HEK293 (cell line): ENCODE results near the gene TWF2.

Experiments
- CTCF ChIA-PET: fragments of 350-600 bp; formaldehyde crosslinking; extraction: SDS; loops from one replicate; lab custom pipeline; 2021; ENCODE audit warnings: antibody characterized with exemption; lab: Yijun Ruan, JAX
- POLR2A ChIA-PET: fragments of 300-600 bp; formaldehyde crosslinking; extraction: SDS; loops from one replicate; lab custom pipeline; 2020; ENCODE audit warnings: antibody characterized with exemption, inconsistent platforms; lab: Yijun Ruan, JAX
- H3K27ac ChIP-seq: fragments of 200-500 bp; sonication (Bioruptor generic); 2 replicates; pipeline ENCODE4 v1.5.1; 2014; ENCODE audit warnings: low read depth, low read length, control low read depth, inconsistent platforms; ENCODE audit errors: extremely low read depth
- H3K36me3 ChIP-seq, 2 experiments: fragments of 200-500 bp in 1 of 2; sonication (Bioruptor generic) in 1 of 2; 1 replicate in 1 of 2; 2 replicates in 1 of 2; pipeline ENCODE4 v1.5.1; 2014 to 2017; ENCODE audit warnings: inconsistent platforms in 2 of 2, low read length in 2 of 2; ENCODE audit not compliant: control insufficient read depth in 2 of 2, insufficient read depth in 1 of 2
- H3K4me1 ChIP-seq: fragments of 200-500 bp; sonication (Bioruptor generic); 2 replicates; pipeline ENCODE4 v1.5.1; 2014; ENCODE audit warnings: mild to moderate bottlenecking, low read length, inconsistent platforms; ENCODE audit not compliant: control insufficient read depth, insufficient read depth
- H3K4me3 ChIP-seq: 2 replicates; pipeline ENCODE4 v1.5.1; 2011; ENCODE audit warnings: low read depth, mild to moderate bottlenecking, control low read depth, low read length, moderate library complexity
- H3K9me3 ChIP-seq: fragments of 200-500 bp; sonication (Bioruptor generic); 2 replicates; pipeline ENCODE4 v1.5.1; 2014; ENCODE audit warnings: low read depth, low read length, inconsistent platforms; ENCODE audit not compliant: control insufficient read depth, insufficient read depth
- BCL11A ChIP-seq: fragments of 450-650 bp; formaldehyde crosslinking; IDR thresholded peaks from 2 replicates; pipeline ENCODE4 v1.5.1; 2016; ENCODE audit warnings: low read depth, missing biosample characterization, missing genetic modification characterization
- BCL6B ChIP-seq: fragments of 450-650 bp; formaldehyde crosslinking; IDR thresholded peaks from 2 replicates; pipeline ENCODE4 v1.5.1; 2017; ENCODE audit warnings: missing biosample characterization, missing genetic modification characterization
- INSM2 ChIP-seq: fragments of 450-650 bp; formaldehyde crosslinking; IDR thresholded peaks from 2 replicates; pipeline ENCODE4 v1.5.1; 2016; ENCODE audit warnings: missing biosample characterization, missing genetic modification characterization
- PRDM6 ChIP-seq: fragments of 450-650 bp; formaldehyde crosslinking; IDR thresholded peaks from 2 replicates; pipeline ENCODE4 v1.5.1; 2017; ENCODE audit warnings: missing biosample characterization, missing genetic modification characterization
- REST ChIP-seq: fragments of 450-650 bp; formaldehyde crosslinking; IDR thresholded peaks from 2 replicates; pipeline ENCODE4 v1.5.1; 2016; ENCODE audit warnings: missing biosample characterization, missing genetic modification characterization
- SCRT1 ChIP-seq: fragments of 450-650 bp; formaldehyde crosslinking; IDR thresholded peaks from 2 replicates; pipeline ENCODE4 v1.5.1; 2016; ENCODE audit warnings: missing biosample characterization, missing genetic modification characterization, borderline replicate concordance
- ZBTB1 ChIP-seq: fragments of 450-650 bp; formaldehyde crosslinking; IDR thresholded peaks from 2 replicates; pipeline ENCODE4 v1.5.1; 2016; ENCODE audit warnings: missing biosample characterization, missing genetic modification characterization
- ZBTB21 ChIP-seq: fragments of 450-650 bp; formaldehyde crosslinking; IDR thresholded peaks from 2 replicates; pipeline ENCODE4 v1.5.1; 2017; ENCODE audit warnings: missing biosample characterization, missing genetic modification characterization
- ZNF112 ChIP-seq: fragments of 450-650 bp; formaldehyde crosslinking; IDR thresholded peaks from 2 replicates; pipeline ENCODE4 v1.5.0; 2017; ENCODE audit warnings: missing biosample characterization, missing genetic modification characterization
- ZNF138 ChIP-seq: fragments of 450-650 bp; formaldehyde crosslinking; IDR thresholded peaks from 2 replicates; pipeline ENCODE4 v1.5.1; 2016; ENCODE audit warnings: missing biosample characterization, missing genetic modification characterization, borderline replicate concordance
- ZNF175 ChIP-seq: fragments of 450-650 bp; formaldehyde crosslinking; IDR thresholded peaks from 2 replicates; pipeline ENCODE4 v1.5.1; 2016; ENCODE audit warnings: missing biosample characterization, missing genetic modification characterization
- ZNF404 ChIP-seq: fragments of 450-650 bp; formaldehyde crosslinking; IDR thresholded peaks from 2 replicates; pipeline ENCODE4 v1.5.1; 2017; ENCODE audit warnings: missing biosample characterization, missing genetic modification characterization
- ZNF514 ChIP-seq: fragments of 450-650 bp; formaldehyde crosslinking; IDR thresholded peaks from 2 replicates; pipeline ENCODE4 v1.5.1; 2016; ENCODE audit warnings: missing biosample characterization, missing genetic modification characterization
- ZNF521 ChIP-seq: fragments of 450-650 bp; formaldehyde crosslinking; IDR thresholded peaks from 2 replicates; pipeline ENCODE4 v1.5.1; 2017; ENCODE audit warnings: missing biosample characterization, mild to moderate bottlenecking, missing genetic modification characterization
- ZNF561 ChIP-seq: fragments of 450-650 bp; IDR thresholded peaks from 2 replicates; pipeline ENCODE4 v1.5.1; 2018; ENCODE audit warnings: missing biosample characterization, missing genetic modification characterization, borderline replicate concordance
- ZNF600 ChIP-seq: fragments of 450-650 bp; formaldehyde crosslinking; IDR thresholded peaks from 2 replicates; pipeline ENCODE4 v1.5.1; 2016; ENCODE audit warnings: missing biosample characterization, missing genetic modification characterization
- ZNF610 ChIP-seq: fragments of 450-650 bp; formaldehyde crosslinking; IDR thresholded peaks from 2 replicates; pipeline ENCODE4 v1.5.1; 2016; ENCODE audit warnings: missing biosample characterization, missing genetic modification characterization, borderline replicate concordance
- ZNF660 ChIP-seq: fragments of 450-650 bp; IDR thresholded peaks from 2 replicates; pipeline ENCODE4 v1.5.1; 2018; ENCODE audit warnings: missing biosample characterization, mild to moderate bottlenecking, missing genetic modification characterization
- ZNF768 ChIP-seq: fragments of 450-650 bp; formaldehyde crosslinking; IDR thresholded peaks from 2 replicates; pipeline ENCODE4 v1.5.1; 2018; ENCODE audit warnings: missing biosample characterization, mild to moderate bottlenecking, missing genetic modification characterization
- ZNF843 ChIP-seq: fragments of 450-650 bp; formaldehyde crosslinking; IDR thresholded peaks from 2 replicates; pipeline ENCODE4 v1.5.1; 2016; ENCODE audit warnings: missing biosample characterization, missing genetic modification characterization
- ZSCAN16 ChIP-seq: fragments of 450-650 bp; formaldehyde crosslinking; IDR thresholded peaks from 2 replicates; pipeline ENCODE4 v1.5.1; 2016; ENCODE audit warnings: missing biosample characterization, missing genetic modification characterization

TWF2 gene

GRCh38 chr3:52191663-52192062 is 47.3 kb downstream of the TWF2 start:
- TF ChIP-seq ZNF112 (no peak), ZBTB1 (no peak), PRDM6 (tag by site-specific recombination) (no peak), ZBTB21 (no peak), REST (tag by site-specific recombination) (no peak), ZNF600 (no peak), ZNF660 (tag by site-specific recombination) (no peak), ZSCAN16 (no peak), INSM2 (tag by site-specific recombination) (no peak), ZNF521 (no peak), ZNF768 (tag by site-specific recombination) (no peak), ZNF138 (tag by site-specific recombination) (no peak), BCL6B (tag by site-specific recombination) (no peak), ZNF843 (tag by site-specific recombination) (no peak)
- Histone ChIP-seq H3K9me3 (no peaks in the 10 kb centered on the region), H3K4me1 (no peaks in the 10 kb centered on the region), H3K27ac (no peak overlapping the region), H3K4me3 (no peak overlapping the region), H3K36me3 (no peaks in the 10 kb centered on the region)
- POLR2A ChIA-PET, result no interaction called here
- CTCF ChIA-PET, result no interaction called here

- H3K4me1 ChIP-seq, result no peaks in the 10 kb centered on the region
- TF ChIP-seq ZNF175 (tag by site-specific recombination), result no peak
- TF ChIP-seq ZNF660 (tag by site-specific recombination), result no peak
- TF ChIP-seq ZNF610 (tag by site-specific recombination), result no peak
- no peak for TF ChIP-seq ZNF514 (tag by site-specific recombination)
- no peak for TF ChIP-seq ZNF112
- no peak for TF ChIP-seq ZNF561 (tag by site-specific recombination)
- TF ChIP-seq ZNF768 (tag by site-specific recombination), result no peak
- TF ChIP-seq SCRT1, result no peak
- TF ChIP-seq ZNF404 (tag by site-specific recombination), result no peak
- TF ChIP-seq BCL11A (tag by site-specific recombination), result no peak
- H3K9me3 ChIP-seq, result no peaks in the 10 kb centered on the region
- no peaks in the 10 kb centered on the region for H3K36me3 ChIP-seq
- POLR2A ChIA-PET, result no interaction called here
- CTCF ChIA-PET, result no interaction called here
- H3K27ac ChIP-seq, result no peak overlapping the region
- no peak overlapping the region for H3K4me3 ChIP-seq
Observed at GRCh38 chr3:52190294-52191074, 48.5 kb downstream of the TWF2 start.
